Measurements from ENCODE around the gene PRELID1. TPM values are rescaled to one million over a fixed set of nuclear protein-coding genes. Genes with fewer than 3 reads are reported as not detected.

PRELID1 gene
- total RNA-seq, 1 experiment from 2014 or later, result 194 TPM

DNA sequence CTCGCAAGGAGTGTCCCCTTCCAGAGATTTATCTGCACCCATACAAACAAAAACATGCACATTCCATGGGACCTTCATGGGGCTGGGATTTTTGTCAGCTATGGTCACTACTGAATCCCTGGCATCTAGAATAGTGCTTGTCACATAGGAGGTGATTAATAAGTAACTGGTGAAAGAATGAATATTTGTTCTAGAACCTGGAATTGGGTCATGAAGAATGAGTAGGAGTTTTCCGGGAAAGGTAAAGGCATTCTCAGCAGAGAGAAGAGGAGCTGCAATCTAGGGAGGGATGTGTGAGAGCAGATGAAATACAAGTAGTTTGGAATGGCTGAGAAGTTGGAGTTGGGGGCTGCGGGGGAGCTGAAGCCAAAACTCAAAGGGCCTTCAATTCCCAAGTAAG is 50.7 kb downstream of the PRELID1 start:
- H3K36me3 ChIP-seq (ENCODE audit: insufficient read depth, low read length, poor library complexity, severe bottlenecking), result no peaks in the 10 kb centered on the region
- no peak for DNase-seq (ENCODE audit: low spot score)
- POLR2A ChIA-PET (ENCODE audit: low non-redundant PET), result no interaction called here
- H3K9me3 ChIP-seq (ENCODE audit: low read depth, low read length, poor library complexity, severe bottlenecking), result no peaks in the 10 kb centered on the region
- H3K27me3 ChIP-seq (replicated peaks; ENCODE audit: insufficient read depth, low read depth, low read length, poor library complexity), result no peaks in the 10 kb centered on the region
- H3K4me1 ChIP-seq (ENCODE audit: insufficient read depth, low read length, poor library complexity, severe bottlenecking), result peaks cover 7% of the 10 kb centered on the region
- CTCF ChIA-PET, result no interaction called here
- no peak overlapping the region for H3K27ac ChIP-seq (ENCODE audit: low read depth, low read length, poor library complexity, severe bottlenecking)
- intact Hi-C loops (cut with micrococcal nuclease; ENCODE audit: unreplicated experiment), result no loop called here
- BruUV-seq (replicated peaks), result no TSS peak
- TF ChIP-seq, protein P1, sequence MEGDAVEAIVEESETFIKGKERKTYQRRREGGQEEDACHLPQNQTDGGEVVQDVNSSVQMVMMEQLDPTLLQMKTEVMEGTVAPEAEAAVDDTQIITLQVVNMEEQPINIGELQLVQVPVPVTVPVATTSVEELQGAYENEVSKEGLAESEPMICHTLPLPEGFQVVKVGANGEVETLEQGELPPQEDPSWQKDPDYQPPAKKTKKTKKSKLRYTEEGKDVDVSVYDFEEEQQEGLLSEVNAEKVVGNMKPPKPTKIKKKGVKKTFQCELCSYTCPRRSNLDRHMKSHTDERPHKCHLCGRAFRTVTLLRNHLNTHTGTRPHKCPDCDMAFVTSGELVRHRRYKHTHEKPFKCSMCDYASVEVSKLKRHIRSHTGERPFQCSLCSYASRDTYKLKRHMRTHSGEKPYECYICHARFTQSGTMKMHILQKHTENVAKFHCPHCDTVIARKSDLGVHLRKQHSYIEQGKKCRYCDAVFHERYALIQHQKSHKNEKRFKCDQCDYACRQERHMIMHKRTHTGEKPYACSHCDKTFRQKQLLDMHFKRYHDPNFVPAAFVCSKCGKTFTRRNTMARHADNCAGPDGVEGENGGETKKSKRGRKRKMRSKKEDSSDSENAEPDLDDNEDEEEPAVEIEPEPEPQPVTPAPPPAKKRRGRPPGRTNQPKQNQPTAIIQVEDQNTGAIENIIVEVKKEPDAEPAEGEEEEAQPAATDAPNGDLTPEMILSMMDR (conservative IDR thresholded peaks at IDR 0.05; ENCODE audit: low read depth, low read length), result no peak
- TF ChIP-seq EZH2 (IDR thresholded peaks at IDR 0.05; ENCODE audit: borderline replicate concordance, low read depth, low read length, poor library complexity, severe bottlenecking), result no peak
- H3K4me3 ChIP-seq (ENCODE audit: low read depth, low read length, poor library complexity, severe bottlenecking), result no peak overlapping the region

DNA sequence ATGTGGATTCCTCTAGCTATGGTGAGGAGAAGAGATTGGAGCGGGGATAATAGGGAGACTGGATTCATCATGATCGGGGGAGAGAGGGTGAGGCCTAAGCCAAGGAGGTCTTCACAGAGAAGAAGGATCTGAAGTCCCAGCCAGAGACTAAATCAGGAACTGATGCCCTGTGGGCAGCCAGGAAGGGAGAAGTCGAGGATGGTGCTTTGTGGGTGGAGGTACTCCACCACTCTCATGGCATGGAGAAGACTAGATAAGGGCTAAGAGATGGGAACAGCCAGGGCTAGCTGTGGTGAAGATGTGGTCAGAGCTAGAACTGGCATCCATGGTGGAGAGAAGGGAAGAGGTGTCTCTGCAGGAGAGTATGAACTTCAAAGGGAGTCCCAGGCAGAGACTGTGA is 51.1 kb downstream of the PRELID1 start:
- POLR2A ChIA-PET (ENCODE audit: low non-redundant PET), result no interaction called here
- no TSS peak for BruUV-seq (replicated peaks)
- no peak overlapping the region for H3K4me3 ChIP-seq (ENCODE audit: low read depth, low read length, poor library complexity, severe bottlenecking)
- CTCF ChIA-PET, result no interaction called here
- no peak overlapping the region for H3K27ac ChIP-seq (ENCODE audit: low read depth, low read length, poor library complexity, severe bottlenecking)
- no peak for TF ChIP-seq EZH2 (IDR thresholded peaks at IDR 0.05; ENCODE audit: borderline replicate concordance, low read depth, low read length, poor library complexity, severe bottlenecking)
- TF ChIP-seq, protein P1 (conservative IDR thresholded peaks at IDR 0.05; ENCODE audit: low read depth, low read length), result no peak
- H3K27me3 ChIP-seq (replicated peaks; ENCODE audit: insufficient read depth, low read depth, low read length, poor library complexity), result no peaks in the 10 kb centered on the region
- H3K9me3 ChIP-seq (ENCODE audit: low read depth, low read length, poor library complexity, severe bottlenecking), result no peaks in the 10 kb centered on the region
- peaks cover 4% of the 10 kb centered on the region for H3K4me1 ChIP-seq (ENCODE audit: insufficient read depth, low read length, poor library complexity, severe bottlenecking)
- intact Hi-C loops (cut with micrococcal nuclease; ENCODE audit: unreplicated experiment), result no loop called here
- no peaks in the 10 kb centered on the region for H3K36me3 ChIP-seq (ENCODE audit: insufficient read depth, low read length, poor library complexity, severe bottlenecking)
- no peak for DNase-seq (ENCODE audit: low spot score)

DNA sequence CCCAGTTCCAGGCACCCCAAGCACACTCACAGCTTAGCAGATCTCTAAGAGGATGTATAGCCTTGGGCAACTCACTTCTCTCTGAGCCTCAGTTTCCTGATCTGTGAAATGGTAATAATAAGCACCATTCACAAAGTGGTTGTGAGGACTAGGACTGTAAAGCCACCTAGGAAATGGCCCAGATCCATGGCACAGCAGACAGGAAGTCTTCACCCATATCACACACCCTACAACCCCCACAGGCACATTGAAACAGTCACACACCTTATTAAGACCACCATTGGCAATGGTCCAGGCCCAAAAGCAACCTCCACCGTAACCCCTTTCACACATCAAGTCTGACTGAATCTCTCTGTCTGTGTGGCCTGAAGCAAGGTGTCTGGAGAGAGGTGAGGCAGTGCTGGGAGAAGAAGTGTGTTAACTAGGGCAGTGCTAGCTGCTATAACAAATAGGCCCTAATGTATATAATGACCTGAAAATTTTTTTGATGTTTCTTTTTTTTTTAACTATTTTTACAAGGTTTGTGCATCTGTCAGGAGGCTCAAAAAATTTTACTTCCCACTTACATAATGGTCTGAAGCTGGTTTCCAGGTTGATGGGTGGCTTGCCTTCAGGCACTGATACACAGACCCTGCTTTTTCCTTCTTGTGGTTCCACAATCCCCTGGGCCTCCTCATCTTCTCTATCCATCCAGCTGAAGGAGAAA is 51.7 kb downstream of the PRELID1 start:
- TF ChIP-seq EZH2 (IDR thresholded peaks at IDR 0.05; ENCODE audit: borderline replicate concordance, low read depth, low read length, poor library complexity, severe bottlenecking), result no peak
- TF ChIP-seq, protein P1 (conservative IDR thresholded peaks at IDR 0.05; ENCODE audit: low read depth, low read length), result no peak
- Histone ChIP-seq H3K4me1 (ENCODE audit: insufficient read depth, low read length, poor library complexity, severe bottlenecking) (peaks cover 4% of the 10 kb centered on the region), H3K27ac (ENCODE audit: low read depth, low read length, poor library complexity, severe bottlenecking) (no peak overlapping the region), H3K9me3 (ENCODE audit: low read depth, low read length, poor library complexity, severe bottlenecking) (no peaks in the 10 kb centered on the region), H3K36me3 (ENCODE audit: insufficient read depth, low read length, poor library complexity, severe bottlenecking) (no peaks in the 10 kb centered on the region), H3K27me3 (replicated peaks; ENCODE audit: insufficient read depth, low read depth, low read length, poor library complexity) (no peaks in the 10 kb centered on the region), H3K4me3 (ENCODE audit: low read depth, low read length, poor library complexity, severe bottlenecking) (no peak overlapping the region)
- CTCF ChIA-PET, result interaction anchor here (0.7 kb wide), 1 partner anchor 10 kb away, joined by 3 read pairs; no protein-coding TSS in a partner anchor
- no peak for DNase-seq (ENCODE audit: low spot score)
- intact Hi-C loops (cut with micrococcal nuclease; ENCODE audit: unreplicated experiment), result no loop called here
- POLR2A ChIA-PET (ENCODE audit: low non-redundant PET), result no interaction called here
- no TSS peak for BruUV-seq (replicated peaks)
